Stomach (tissue), 4 donors: ENCODE measurements around the gene SLC22A31.

Source experiments
- CTCF ChIP-seq, 7 experiments: fragments of 450-650 bp in 4 of 7; fragments of 200-600 bp in 3 of 7; sonication (generic) in 3 of 7; IDR thresholded peaks; one replicate each; pipeline ENCODE4 v1.5.1; 2016 to 2019; ENCODE audit warnings: antibody characterized with exemption in 7 of 7, control low read depth in 2 of 7, mild to moderate bottlenecking in 1 of 7
- POLR2A ChIP-seq, 4 donors: fragments of 450-650 bp; IDR thresholded peaks; one replicate each; pipeline ENCODE4 v1.6.1; 2016; ENCODE audit warnings: antibody characterized with exemption in 4 of 4, control low read depth in 2 of 4, mild to moderate bottlenecking in 1 of 4, moderate library complexity in 1 of 4

GRCh38 chr16:89174877-89175276 is 25.5 kb downstream of the SLC22A31 start:
- TF ChIP-seq POLR2A (IDR thresholded peaks at IDR 0.05), result no peak
- TF ChIP-seq CTCF (IDR thresholded peaks at IDR 0.05), result no peak
